RWPE2 (cell line): ENCODE measurements around the gene NEU1.

Source experiments
- ATAC-seq: fragments of 200-7000 bp; cut with Tn5 transposase; 3 replicates; pipeline ENCODE4 v1.9.1; 2021; ENCODE audit warnings: low read depth
- DNase-seq: peaks from one replicate; pipeline ENCODE4 v3.0.0-alpha.2; 2020; ENCODE audit warnings: low spot score
- H3K27ac ChIP-seq: fragments of 450-650 bp; 2 replicates; pipeline ENCODE4 v1.5.1; 2017; ENCODE audit warnings: mild to moderate bottlenecking; ENCODE audit not compliant: poor library complexity, severe bottlenecking
- H3K27me3 ChIP-seq: fragments of 250-450 bp; sonication (Bioruptor Pico); 2 replicates; pipeline ENCODE4 v1.5.1; 2021; ENCODE audit warnings: mild to moderate bottlenecking, moderate library complexity; ENCODE audit not compliant: insufficient read depth, poor library complexity, severe bottlenecking
- H3K36me3 ChIP-seq: fragments of 250-450 bp; sonication (Bioruptor Pico); 2 replicates; pipeline ENCODE4 v1.5.1; 2020; ENCODE audit warnings: low read depth, mild to moderate bottlenecking, moderate library complexity
- H3K4me1 ChIP-seq: fragments of 250-450 bp; sonication (Bioruptor Pico); 2 replicates; pipeline ENCODE4 v1.5.1; 2021; ENCODE audit warnings: mild to moderate bottlenecking, moderate library complexity; ENCODE audit not compliant: insufficient read depth, poor library complexity, severe bottlenecking
- H3K4me3 ChIP-seq: fragments of 250-450 bp; sonication (Bioruptor Pico); 2 replicates; pipeline ENCODE4 v1.5.1; 2021; ENCODE audit warnings: mild to moderate bottlenecking, moderate library complexity; ENCODE audit not compliant: severe bottlenecking
- H3K9me3 ChIP-seq: fragments of 250-450 bp; sonication (Bioruptor Pico); 2 replicates; pipeline ENCODE4 v1.5.1; 2021; ENCODE audit warnings: mild to moderate bottlenecking, moderate library complexity; ENCODE audit not compliant: severe bottlenecking
- TF ChIP-seq, protein P1 (sequence below): fragments of 450-650 bp; IDR thresholded peaks from one replicate; pipeline ENCODE4 v1.5.1; 2017; ENCODE audit warnings: mild to moderate bottlenecking, moderate library complexity; ENCODE audit not compliant: poor library complexity, severe bottlenecking

The NEU1 gene

GRCh38 chr6:31901953-31902643 lies 39.5 kb upstream of the NEU1 start, which contains the start of gene ZBTB12:
ZBTB12 (minus strand) TSS chr6:31902086; CDS start chr6:31901305, 781 bp downstream.
- peak within 1 kb of the TSS; percentile 68 for H3K27ac ChIP-seq

GRCh38 chr6:31901415-31901952 lies 38.9 kb upstream of the NEU1 start:
- DNase-seq (no peak), ATAC-seq (no peak; the same call in 2 of the 3 replicates)
- H3K4me1 ChIP-seq = peaks cover 4% of the 10 kb centered on the region
- peak overlapping the region; percentile 68 for H3K27ac ChIP-seq
- no peaks in the 10 kb centered on the region for H3K36me3 ChIP-seq
- peak overlapping the region; percentile 36 for H3K4me3 ChIP-seq
- TF ChIP-seq, protein P1, sequence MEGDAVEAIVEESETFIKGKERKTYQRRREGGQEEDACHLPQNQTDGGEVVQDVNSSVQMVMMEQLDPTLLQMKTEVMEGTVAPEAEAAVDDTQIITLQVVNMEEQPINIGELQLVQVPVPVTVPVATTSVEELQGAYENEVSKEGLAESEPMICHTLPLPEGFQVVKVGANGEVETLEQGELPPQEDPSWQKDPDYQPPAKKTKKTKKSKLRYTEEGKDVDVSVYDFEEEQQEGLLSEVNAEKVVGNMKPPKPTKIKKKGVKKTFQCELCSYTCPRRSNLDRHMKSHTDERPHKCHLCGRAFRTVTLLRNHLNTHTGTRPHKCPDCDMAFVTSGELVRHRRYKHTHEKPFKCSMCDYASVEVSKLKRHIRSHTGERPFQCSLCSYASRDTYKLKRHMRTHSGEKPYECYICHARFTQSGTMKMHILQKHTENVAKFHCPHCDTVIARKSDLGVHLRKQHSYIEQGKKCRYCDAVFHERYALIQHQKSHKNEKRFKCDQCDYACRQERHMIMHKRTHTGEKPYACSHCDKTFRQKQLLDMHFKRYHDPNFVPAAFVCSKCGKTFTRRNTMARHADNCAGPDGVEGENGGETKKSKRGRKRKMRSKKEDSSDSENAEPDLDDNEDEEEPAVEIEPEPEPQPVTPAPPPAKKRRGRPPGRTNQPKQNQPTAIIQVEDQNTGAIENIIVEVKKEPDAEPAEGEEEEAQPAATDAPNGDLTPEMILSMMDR = no peak
- H3K27me3 ChIP-seq = no peaks in the 10 kb centered on the region
- H3K9me3 ChIP-seq = no peaks in the 10 kb centered on the region

More at GRCh38 chr6:31901953-31902643, 39.5 kb upstream of the NEU1 start, which contains the start of gene ZBTB12:
- H3K9me3 ChIP-seq = no peaks in the 10 kb centered on the region
- TF ChIP-seq, protein P1 = no peak
- peaks cover 4% of the 10 kb centered on the region for H3K4me1 ChIP-seq
- no peaks in the 10 kb centered on the region for H3K27me3 ChIP-seq
- no peaks in the 10 kb centered on the region for H3K36me3 ChIP-seq
- peak; percentile 91 for DNase-seq
- peak within 1 kb of the TSS; percentile 36 for H3K4me3 ChIP-seq
- ATAC-seq = peak; percentile 66

GRCh38 chr6:31900917-31901414 lies 38.3 kb upstream of the NEU1 start:
- ATAC-seq (no peak), DNase-seq (no peak)
- TF ChIP-seq, protein P1 = no peak
- Histone ChIP-seq H3K4me3 (peak overlapping the region; percentile 36), H3K9me3 (no peaks in the 10 kb centered on the region), H3K27me3 (no peaks in the 10 kb centered on the region), H3K36me3 (peaks cover 1% of the 10 kb centered on the region; the same call in 1 of the 2 replicates), H3K4me1 (peaks cover 4% of the 10 kb centered on the region), H3K27ac (peak overlapping the region; percentile 68)

GRCh38 chr6:31899882-31900722 lies 37.5 kb upstream of the NEU1 start:
- Histone ChIP-seq H3K27me3 (no peaks in the 10 kb centered on the region), H3K4me3 (no peak overlapping the region), H3K4me1 (peaks cover 4% of the 10 kb centered on the region), H3K36me3 (peaks cover 10% of the 10 kb centered on the region), H3K9me3 (no peaks in the 10 kb centered on the region), H3K27ac (no peak overlapping the region)
- ATAC-seq (no peak), DNase-seq (no peak)
- TF ChIP-seq, protein P1 = no peak
